ENCODE data around the gene CLSTN1.

The CLSTN1 gene

DNA sequence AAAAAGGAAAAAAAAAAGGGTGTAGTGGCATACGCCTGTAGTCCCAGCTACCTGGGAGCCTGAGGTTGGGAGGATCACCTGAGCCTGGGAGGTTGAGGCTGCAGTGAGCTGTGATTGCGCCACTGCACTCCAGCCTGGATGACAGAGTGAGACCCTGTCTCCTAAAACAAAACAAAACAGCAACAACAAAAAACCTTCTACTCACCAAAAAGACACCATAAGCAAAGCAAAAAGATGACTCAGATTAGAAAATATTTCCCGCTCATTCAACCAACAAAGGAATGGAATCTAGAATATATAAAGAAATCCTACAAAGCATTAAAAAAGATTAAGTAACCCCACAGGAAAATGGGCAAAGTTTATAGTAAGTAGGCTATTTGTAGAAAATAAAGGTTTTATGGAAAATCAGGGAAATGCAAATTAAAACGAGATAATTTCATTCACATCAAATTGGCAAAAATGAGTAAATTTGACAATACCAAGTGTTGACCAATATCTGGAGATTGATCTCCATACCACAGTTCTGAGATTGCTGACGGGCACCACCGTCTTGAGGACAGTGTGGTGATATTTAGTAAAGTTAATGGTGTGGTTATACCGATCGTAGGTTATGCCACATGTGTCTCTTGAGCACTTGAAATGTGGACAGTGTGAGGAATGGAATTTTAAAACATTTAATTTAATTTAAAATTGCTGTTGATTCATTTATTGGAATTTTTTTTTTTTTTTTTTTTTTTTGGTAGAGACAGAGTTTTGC is 118.2 kb downstream of the CLSTN1 start:
- no peaks in the 10 kb centered on the region for H3K4me1 Mint-ChIP-seq
- H3K36me3 Mint-ChIP-seq (ENCODE audit: low read depth), result no peaks in the 10 kb centered on the region
- peaks cover 2% of the 10 kb centered on the region for H3K9me3 Mint-ChIP-seq
- H3K4me3 Mint-ChIP-seq, result no peak overlapping the region
- H3K27ac Mint-ChIP-seq, result no peak overlapping the region
- TF ChIP-seq, protein P1, sequence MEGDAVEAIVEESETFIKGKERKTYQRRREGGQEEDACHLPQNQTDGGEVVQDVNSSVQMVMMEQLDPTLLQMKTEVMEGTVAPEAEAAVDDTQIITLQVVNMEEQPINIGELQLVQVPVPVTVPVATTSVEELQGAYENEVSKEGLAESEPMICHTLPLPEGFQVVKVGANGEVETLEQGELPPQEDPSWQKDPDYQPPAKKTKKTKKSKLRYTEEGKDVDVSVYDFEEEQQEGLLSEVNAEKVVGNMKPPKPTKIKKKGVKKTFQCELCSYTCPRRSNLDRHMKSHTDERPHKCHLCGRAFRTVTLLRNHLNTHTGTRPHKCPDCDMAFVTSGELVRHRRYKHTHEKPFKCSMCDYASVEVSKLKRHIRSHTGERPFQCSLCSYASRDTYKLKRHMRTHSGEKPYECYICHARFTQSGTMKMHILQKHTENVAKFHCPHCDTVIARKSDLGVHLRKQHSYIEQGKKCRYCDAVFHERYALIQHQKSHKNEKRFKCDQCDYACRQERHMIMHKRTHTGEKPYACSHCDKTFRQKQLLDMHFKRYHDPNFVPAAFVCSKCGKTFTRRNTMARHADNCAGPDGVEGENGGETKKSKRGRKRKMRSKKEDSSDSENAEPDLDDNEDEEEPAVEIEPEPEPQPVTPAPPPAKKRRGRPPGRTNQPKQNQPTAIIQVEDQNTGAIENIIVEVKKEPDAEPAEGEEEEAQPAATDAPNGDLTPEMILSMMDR (IDR thresholded peaks at IDR 0.05; ENCODE audit: unreplicated experiment in 3 of 3), result no peak
- H3K27me3 Mint-ChIP-seq (ENCODE audit: low read depth), result peaks cover 12% of the 10 kb centered on the region

DNA sequence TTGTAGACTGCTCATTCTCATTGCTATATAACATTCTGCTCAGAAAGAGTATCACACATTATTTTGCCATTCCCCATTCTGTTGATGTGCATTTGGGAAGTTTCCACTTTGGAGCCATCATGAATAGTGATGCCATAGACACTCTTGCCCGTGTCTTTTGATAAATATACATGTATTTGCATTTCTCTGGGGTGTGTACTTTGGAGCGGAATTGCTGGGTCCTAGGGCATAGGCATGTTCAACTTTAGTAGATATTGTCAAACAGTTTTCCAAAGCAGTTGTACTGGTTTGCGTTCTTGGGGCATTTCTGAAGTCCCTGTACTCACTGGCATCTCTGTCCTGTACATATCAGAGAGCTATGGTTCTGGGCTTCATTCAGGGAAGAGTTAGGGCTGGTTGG is 120.1 kb downstream of the CLSTN1 start:
- peaks cover 2% of the 10 kb centered on the region for H3K9me3 Mint-ChIP-seq
- H3K36me3 Mint-ChIP-seq (ENCODE audit: low read depth), result no peaks in the 10 kb centered on the region
- no peaks in the 10 kb centered on the region for H3K4me1 Mint-ChIP-seq
- H3K27ac Mint-ChIP-seq, result no peak overlapping the region
- no peak overlapping the region for H3K4me3 Mint-ChIP-seq
- H3K27me3 Mint-ChIP-seq (ENCODE audit: low read depth), result peaks cover 14% of the 10 kb centered on the region
- TF ChIP-seq, protein P1 (IDR thresholded peaks at IDR 0.05; ENCODE audit: unreplicated experiment in 3 of 3), result no peak

- Mint-ChIP-seq H3K4me3 (no peak overlapping the region), H3K36me3 (ENCODE audit: low read depth) (no peaks in the 10 kb centered on the region), H3K27ac (no peak overlapping the region), H3K9me3 (peaks cover 2% of the 10 kb centered on the region), H3K27me3 (ENCODE audit: low read depth) (peaks cover 18% of the 10 kb centered on the region), H3K4me1 (no peaks in the 10 kb centered on the region)
- TF ChIP-seq, protein P1 (IDR thresholded peaks at IDR 0.05; ENCODE audit: unreplicated experiment in 3 of 3), result no peak
Observed at GRCh38 chr1:9703165-9703509, 120.6 kb downstream of the CLSTN1 start.

DNA sequence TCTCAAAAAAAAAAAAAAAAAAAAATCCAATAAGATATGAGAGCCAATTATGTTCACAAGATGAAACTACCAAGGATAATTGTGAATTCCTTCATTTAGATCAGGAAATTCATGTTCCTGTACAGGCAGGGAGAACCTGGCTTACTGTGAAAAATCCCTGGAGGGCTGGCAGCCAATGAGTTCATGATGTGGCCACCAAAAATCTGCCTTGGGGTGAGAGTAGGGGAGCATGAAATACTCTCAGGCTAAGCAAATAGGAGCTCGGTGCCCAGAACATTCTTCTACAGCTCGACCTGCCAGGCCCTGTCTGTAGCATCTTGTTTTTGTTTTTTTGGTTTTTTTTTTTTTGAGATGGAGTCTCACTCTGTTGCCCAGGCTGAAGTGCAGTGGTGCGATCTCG is 122.1 kb downstream of the CLSTN1 start:
- Mint-ChIP-seq H3K9me3 (peaks cover 2% of the 10 kb centered on the region), H3K27me3 (ENCODE audit: low read depth) (peaks cover 18% of the 10 kb centered on the region), H3K4me3 (no peak overlapping the region), H3K27ac (no peak overlapping the region), H3K4me1 (no peaks in the 10 kb centered on the region), H3K36me3 (ENCODE audit: low read depth) (no peaks in the 10 kb centered on the region)
- TF ChIP-seq, protein P1 (IDR thresholded peaks at IDR 0.05; ENCODE audit: unreplicated experiment in 3 of 3), result no peak

GRCh38 chr1:9700340-9700739 is 123.4 kb downstream of the CLSTN1 start:
- TF ChIP-seq, protein P1 (IDR thresholded peaks at IDR 0.05; ENCODE audit: unreplicated experiment in 3 of 3), result no peak
- H3K4me1 Mint-ChIP-seq, result no peaks in the 10 kb centered on the region
- no peaks in the 10 kb centered on the region for H3K36me3 Mint-ChIP-seq (ENCODE audit: low read depth)
- H3K9me3 Mint-ChIP-seq, result peaks cover 2% of the 10 kb centered on the region
- H3K27me3 Mint-ChIP-seq (ENCODE audit: low read depth), result peaks cover 18% of the 10 kb centered on the region
- H3K27ac Mint-ChIP-seq, result no peak overlapping the region
- no peak overlapping the region for H3K4me3 Mint-ChIP-seq

GRCh38 chr1:9699361-9699760 is 124.4 kb downstream of the CLSTN1 start:
- Mint-ChIP-seq H3K36me3 (ENCODE audit: low read depth) (no peaks in the 10 kb centered on the region), H3K9me3 (peaks cover 2% of the 10 kb centered on the region), H3K27me3 (ENCODE audit: low read depth) (peaks cover 22% of the 10 kb centered on the region), H3K4me3 (no peak overlapping the region), H3K27ac (no peak overlapping the region), H3K4me1 (no peaks in the 10 kb centered on the region)
- TF ChIP-seq, protein P1 (IDR thresholded peaks at IDR 0.05; ENCODE audit: unreplicated experiment in 3 of 3), result no peak
